HG03159 (cell line): ENCODE measurements around the gene STK24.

Source experiments
- ATAC-seq: cut with Tn5 transposase; IDR thresholded peaks from one replicate; pipeline ENCODE4 v1.9.1; 2021; ENCODE audit warnings: mild to moderate bottlenecking, moderate library complexity; ENCODE audit not compliant: unreplicated experiment

STK24 gene

DNA sequence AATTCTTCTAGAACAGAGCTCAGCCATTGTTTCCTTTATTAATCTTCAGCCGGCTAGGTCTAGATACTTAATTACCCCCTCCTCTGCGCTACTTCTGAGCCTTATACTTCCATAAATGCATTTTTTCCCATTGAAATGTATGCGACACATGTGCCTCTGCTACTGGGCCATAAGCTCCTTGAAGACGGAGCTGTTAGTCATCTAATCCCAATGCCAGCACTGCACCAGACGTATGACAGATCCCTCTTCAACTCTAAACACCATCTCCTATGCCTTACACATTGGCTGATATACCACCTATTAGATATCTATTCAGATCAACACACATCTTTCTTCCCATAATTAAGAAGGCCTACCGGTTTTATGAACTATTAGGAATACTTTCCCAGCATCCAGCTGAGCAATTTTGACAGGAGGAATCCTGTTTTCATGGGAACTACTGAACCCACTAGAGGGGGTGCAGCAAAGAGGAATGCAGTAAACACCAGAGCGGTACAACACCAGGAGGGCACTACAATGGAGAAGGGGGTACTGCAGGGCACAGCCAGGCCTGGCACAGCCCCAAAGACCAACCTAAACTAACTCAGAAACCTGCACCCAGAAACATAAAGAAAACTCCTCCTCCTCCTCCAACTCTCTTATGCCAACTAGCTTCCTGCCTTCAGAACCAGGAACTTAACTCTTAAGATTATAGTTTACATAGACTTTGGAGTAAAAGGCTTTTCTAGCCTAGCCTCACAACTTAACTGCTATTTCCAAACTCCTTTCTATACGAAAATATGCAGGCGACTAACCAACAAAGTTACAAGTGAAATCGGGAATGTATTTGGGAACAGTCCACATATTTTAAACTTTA, 18.7 kb downstream of the STK24 start:
- ATAC-seq = no peak

DNA sequence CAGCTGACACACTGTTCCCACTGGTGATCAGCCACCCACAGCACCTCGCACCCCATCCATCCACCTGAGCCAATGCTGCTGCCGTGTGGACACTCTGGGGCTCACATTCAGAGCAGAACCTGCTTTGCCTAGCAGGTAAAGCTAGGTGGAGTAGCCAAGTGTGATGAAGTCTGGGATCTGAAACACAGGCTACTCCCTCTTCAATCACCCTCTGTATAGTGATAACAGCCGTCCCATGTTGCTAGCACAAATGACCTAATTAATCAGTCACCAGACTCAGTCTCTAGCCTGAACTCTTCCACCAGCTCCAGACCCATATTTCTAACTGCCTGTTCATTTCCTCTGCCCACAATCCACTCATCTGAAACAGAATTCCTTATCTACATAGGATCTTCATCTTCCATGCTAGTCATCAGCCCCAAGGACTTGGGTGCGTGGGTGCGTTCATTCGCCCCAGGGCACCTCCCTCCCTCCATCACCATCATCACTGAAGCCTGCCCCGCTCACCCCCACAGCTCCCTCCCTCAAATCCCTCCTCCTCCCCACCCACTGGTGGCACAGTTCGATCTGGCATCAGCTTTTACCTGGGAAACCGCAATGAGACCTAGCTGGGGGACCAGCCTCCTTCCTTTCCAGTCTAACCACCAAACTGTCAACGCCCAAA, 19.8 kb downstream of the STK24 start:
- no peak for ATAC-seq

DNA sequence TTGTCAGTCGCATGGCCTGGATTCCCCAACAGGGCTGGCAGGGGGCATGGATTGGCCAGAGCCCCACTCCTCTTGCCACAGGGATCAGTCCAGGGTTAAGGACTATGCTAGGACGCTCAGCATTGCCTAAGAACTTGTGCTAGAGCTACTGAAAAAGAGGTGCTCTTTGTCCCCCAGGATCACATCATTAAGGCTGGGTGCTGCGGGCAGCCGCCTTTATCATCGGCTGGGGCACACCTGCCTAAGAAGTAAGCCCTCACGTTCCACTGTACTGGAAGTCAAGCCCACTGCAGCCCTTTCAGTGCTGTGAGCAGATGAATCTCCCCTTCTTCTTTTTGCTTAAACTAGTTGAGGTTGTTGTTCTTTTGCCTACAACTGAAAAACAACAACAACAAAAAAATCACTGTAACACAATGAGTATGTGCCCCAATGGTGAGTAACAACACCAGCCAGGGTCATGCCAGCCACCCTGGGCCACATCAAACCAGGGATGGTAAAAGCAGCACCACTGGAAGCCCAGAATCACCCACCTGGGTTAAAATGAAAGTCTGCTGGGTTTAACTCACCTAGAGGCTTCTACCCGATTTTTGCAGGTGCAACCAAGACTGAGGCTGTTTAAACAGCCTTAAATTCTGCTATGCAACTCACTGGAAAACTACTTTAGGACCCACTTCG, 20.6 kb downstream of the STK24 start:
- no peak for ATAC-seq

DNA sequence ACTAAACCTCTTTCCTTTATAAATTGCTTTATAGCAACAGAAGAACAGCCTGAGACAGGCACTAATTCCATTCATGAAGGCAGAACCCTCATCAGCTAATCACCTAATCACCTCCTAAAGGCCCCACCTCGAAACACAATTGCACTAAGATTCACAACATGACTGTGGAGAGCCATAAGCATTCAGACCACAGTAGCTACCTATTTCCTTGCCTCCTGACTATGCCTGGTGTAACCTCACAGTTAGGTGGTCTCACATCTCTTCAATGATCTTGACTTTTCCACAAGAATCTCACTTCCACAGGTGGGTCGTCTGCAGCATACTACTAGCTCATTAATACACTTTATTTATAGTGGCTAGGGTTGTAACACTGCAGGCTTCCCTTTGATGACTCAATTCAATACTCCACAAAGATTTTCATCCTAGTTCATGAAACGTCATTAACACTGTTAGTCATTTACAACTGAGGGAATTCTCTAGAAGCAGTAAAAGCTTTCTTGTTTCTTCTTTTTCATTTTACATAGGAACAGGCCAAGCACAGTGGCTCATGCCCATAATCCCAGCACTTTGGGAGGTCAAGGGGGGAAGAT, 27.1 kb downstream of the STK24 start:
- peak; percentile 62 for ATAC-seq

DNA sequence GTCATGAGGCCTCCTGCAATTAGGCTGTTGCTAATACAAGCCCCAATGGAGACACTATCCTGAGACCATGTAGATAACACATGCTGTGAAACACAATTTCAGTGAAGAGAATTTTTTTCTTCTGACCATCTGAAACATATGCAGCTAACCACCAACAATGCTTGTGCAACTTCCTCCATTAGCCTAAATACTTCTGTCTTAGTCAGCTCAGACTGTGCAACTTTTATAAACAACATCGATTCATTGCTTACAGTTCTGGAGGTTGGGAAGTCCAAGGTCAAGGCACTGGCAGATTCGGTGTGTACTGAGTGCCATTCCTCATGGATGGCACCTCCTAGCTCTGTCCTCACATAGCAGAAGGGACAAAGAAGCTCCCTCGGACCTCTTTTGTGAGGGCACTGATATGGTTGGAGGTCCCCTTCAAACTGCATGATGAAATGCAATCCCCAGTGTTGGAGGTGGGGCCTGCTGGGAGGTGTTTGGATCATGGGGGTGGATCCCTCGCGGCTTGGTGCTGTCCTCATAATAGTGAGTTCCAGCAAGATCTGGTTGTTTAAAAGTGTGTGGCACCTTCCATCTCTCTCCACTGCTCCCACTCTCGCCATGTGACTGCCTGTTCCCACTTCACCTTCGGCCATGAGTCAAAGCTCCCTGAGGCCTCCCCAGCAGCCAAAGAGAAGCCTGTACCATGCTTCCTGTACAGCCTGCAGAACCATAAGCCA, 27.7 kb downstream of the STK24 start:
- no peak for ATAC-seq

DNA sequence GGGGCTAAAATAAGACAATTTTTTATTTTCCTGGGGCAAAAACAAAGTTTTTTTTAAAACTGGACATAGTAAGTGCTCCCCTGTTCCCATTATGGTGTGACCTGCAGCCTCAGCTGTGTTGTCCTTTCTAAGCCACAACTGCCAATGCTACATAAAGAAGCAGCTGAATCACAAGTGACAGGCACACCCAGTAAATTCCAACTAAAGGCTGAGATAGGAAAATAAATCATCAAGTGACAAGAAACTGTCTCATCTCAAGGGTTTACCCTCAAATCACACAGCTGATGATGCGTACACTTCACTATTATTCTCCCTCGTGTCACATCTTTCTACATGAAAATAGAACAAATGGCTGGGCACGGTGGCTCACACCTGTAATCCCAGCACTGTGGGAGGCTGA, 28.7 kb downstream of the STK24 start:
- ATAC-seq = no peak

DNA sequence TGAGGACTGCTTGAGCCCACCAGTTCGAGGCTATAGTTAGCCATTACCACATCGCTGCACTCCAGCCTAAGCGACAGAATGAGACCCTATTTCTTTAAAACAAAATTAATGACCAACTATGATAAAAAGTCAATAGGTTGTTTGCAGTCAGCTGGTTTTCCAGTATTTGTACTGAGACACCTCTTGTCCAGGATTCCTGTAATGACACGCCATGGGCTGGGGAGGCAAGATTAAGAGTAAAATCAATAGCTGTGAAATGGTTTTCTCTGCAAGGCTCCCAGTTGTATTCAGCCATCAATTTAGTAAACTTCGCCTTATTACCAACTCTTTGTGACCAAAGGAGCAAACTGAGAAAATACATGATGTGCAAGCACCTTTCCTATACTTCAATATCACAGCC, 29.5 kb downstream of the STK24 start:
- no peak for ATAC-seq

DNA sequence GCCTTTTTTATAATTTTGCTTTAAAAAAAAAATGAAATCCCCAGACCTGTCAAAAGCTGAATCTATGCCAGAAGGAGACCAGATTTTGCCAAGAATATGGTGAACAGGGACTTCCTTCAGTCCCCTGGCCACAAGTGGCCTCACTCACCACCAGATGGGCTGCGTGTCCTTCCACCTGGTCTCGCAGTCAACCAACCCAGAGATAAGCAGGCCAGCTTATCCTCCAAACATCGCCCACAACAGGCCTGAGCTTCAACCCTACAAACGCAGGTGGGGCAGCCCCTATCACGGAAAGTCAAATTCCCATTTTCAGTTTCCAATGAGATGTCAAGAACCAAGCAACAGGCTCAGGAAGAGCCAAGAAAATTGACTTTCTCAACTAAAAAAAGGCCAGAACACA, 30.5 kb downstream of the STK24 start:
- ATAC-seq = no peak

DNA sequence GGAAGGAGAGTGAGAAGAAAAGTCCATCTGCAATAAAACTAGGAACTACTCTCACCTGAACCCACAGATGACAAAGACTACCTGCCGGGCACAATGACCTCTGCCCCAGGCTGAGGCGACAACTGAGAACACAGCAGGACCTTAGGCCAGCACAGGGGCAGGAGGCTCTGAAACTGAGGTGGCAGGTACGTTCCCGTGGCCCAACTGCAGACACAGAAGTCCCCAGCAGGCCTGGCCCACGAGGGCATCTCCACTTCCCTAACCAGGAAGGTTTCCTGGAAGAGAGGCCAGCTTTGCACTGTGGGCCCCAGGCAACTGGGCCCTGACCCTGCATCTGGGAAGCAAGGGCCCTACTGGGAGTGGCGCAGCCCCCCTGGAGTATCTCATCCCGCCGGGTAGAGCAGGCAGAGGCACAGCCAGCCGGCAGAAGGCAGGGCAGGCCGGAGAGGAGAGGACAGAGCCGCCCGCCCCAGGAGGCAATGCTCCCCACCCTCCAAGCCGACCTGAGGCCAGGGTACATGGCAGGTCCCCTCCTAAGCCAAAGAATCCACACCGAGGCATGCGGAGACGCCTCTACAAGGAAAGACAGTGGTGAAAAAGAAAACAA, 32.7 kb downstream of the STK24 start:
- no peak for ATAC-seq

DNA sequence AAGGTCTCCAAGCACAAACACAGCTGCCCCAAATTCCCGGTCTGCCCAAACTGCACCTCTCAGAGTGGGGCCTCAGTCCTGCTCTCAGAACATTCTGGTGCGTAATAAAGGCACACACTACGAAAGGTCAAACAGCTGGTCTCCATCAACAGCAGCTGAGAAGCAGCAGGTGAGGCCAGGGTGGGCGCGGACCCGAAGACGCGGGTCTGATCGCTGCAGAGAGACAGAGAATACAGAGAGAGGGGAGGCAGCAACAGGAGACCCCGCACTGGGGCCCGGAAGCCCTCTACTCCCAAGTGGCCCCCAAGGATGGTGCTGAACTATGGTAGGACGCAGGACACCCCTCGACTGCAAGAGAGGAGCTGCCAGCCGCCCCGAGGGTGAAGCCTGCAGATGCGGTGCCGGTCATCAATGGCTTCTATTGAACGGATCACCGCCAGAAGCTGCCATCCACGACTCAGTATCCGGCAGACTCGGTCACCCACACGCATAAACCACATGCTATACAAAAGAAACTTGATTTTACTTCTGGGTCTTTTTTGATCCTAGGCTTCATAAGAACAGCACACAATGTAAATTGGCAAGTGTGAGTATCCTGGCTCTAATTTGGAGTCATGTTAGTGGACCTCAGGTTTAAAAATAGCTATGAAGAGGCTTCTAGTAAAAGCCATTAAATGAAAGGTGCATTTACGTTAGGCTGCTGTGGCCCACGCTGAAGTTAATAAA, 33.4 kb downstream of the STK24 start:
- peak; percentile 15 for ATAC-seq

DNA sequence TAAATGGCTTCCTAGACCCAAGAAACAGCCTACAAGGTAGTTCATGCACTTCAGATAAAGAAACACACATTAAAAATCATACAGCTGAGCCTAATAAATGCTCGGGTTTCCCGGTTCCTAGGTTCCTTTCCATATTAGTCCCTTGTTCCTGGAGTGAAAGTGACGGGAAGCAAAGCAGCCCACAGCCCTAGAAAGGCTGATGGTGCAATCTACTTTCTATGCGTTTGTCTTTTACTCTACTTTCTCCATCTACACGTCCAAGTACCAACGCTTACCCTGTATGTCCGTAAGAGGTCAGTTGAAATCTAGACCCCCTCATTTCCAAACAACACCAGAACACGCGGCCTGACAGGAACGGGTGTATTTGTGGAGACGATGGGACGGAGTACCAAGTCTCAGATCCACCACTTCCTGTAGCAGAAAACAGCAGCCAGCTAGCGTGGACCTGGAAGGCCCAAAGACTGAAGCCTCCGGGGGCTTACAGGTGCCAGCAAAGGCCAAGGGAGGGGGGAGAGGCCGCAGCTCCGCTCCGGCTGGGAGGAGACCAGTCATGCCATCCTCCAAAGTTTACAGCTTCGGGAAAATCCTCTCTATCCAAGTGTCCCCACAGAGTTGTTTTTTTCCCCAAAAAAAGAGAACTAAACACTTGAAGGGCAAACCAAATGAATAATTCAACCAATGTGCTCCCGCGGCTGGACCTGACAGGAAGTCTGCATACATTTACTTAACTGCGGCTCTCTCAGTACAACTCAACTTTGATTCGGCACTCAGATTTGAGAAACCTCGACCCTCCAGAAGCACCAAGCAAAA, 34.1 kb downstream of the STK24 start:
- ATAC-seq = peak; percentile 64

DNA sequence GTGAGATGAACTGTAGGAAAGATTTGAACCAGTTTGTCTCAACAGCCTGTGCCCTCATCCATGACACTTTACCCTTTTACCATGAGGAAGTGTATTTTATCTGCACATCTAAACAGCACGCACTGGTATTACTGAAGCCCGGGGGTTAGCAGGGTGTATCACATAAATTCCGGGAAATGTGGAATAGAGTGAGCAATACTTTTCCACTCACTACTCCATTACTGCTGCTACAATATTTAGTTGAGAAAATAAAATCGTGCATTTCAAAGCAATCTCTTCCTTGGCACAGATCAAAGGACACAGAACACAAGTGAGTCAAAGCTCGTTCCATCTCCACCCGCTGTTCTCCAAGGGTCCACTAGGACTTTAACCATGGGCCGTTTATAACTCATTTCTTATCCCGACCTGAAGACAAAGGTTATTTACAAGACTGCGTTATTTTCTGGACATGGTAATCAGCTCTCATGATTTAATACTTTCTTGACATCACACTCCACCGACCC, 35.2 kb downstream of the STK24 start:
- no peak for ATAC-seq

DNA sequence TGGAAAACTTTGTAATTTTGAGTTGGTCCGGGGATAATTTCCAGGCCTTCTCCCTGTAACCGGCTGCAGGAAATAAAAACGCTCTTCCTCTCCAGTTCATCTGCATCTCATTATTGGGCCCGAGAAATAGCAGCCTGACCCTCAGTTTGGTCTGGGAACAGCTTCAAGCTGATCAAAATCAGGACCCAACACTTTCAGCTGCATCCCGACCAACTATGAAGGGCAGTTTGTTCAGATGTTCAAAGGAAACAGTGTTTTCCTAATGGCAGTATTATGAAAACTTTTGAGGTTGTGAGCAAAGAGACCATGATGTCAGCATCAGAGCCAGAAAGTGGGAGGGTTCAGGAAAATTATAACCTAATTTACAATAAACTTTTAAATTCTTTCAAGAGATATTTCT, 35.7 kb downstream of the STK24 start:
- ATAC-seq = no peak

DNA sequence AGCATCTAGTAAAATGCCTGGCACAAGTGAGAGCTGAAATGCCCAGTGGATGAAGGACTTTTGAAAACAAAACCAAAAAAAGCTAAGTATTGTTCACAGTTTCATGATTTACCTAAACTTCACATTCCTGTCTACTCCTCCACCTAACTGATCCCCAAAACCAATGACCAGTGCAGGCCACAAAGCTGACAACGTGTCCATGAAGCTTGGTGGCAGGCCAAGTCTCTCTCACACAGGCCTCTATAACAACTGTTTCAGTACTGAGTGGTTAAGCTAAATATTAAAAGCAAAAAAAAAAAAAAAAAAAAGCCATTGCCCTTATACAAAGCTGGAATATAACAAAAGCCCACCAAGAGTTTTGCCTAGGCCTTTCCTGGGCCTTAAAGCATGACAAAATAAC, 36.4 kb downstream of the STK24 start:
- ATAC-seq = no peak

DNA sequence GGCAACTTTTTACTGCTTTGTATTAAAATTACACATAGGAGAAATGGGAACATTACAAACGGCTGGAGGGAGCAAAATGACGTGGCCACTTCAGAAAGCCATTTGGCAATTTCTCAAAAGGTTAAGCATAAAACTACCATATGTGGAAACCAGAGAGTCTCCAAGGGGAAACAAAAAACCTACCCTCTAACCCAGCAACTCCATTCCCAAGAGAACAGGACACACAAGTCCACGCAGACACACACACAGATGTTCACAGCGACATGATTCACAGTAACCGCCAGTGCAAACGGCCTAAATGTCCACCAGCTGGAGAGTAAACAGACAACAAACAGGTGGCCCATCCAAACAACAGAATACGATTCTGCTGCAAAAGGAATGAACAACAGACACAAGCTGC, 37.2 kb downstream of the STK24 start:
- ATAC-seq = no peak

DNA sequence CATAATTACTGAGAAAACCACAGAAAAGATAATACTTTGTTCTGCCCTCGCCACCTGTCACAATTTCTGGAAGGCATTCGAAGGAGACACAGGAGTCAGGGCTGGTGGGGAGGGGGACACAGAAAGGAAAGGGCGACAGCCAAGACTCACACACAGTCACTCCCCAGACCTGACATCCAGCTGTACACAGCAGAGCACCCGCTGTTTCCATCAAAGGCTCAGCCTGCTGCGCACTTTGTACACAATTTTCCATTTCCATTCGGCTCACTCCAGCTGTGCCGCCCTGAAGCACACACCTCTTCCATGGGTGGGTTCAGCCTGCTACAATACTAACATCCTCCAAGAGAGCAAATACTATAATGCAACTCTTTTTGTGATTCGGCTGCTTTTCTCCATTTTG, 38.0 kb downstream of the STK24 start:
- ATAC-seq = no peak

DNA sequence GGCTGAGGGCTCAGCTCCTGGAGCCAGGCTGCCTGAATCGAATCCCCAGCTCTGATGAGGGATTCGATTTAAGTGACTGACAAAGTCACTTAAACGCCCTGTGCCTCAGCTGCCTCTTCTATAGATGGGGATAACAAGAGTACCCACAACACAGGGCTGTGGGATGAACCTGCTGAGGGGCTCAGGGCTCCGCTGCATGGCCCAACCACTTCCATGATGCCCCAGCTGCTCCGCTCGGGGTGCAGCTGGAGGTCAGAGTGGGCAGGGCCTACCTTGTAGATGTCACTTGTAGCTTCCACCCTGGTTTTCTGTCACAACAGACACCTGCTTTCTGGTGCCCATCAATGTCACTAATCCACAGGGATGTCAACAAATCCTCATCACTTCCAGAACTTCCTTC, 39.2 kb downstream of the STK24 start:
- ATAC-seq = no peak

DNA sequence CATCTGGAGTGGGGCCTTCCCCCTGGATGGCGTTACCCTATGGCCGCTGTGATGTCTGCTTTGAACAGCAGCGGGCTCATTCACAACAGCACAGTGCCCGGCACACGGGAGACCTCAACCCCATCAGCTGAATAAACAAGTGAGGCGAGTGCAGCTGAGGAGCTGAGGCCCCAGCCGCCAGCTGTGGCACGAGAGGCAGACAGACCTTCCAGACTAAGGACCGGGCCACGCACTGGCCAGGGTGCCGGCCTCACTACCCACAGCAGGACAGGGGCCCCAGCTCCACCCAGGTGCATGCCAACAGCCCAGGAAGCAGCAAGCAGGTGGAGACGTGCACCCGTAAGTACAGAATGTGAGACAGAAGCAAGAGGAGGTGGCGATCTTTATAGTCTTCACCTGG, 39.6 kb downstream of the STK24 start:
- no peak for ATAC-seq

DNA sequence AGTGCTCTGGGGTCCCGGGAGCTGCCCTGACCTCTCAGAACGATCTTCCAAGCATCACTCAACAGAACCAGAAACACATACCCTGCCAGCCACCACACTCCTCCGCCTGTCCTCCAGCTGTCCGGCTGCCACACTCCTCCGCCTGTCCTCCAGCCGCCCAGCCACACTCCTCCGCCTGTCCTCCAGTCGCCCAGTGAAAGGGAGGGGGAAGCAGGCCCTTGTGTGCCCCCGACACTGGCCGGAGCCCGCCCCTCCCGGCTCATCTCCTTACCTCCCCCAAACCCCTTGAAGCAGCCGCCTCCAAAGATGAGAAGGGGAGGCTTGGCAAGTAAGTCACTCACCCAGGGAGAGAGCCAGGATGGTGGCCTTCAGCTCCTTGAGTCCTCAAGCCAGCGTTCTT, 40.2 kb downstream of the STK24 start:
- no peak for ATAC-seq
